Astrocyte of the cerebellum (primary cell): ENCODE results near the gene LPAR6.

Experiments
- DNase-seq: peaks from one replicate; pipeline ENCODE4 v3.0.0-alpha.2; 2011; ENCODE audit warnings: low read depth
- H3K4me3 ChIP-seq: 2 replicates; pipeline ENCODE4 v1.5.1; 2011; ENCODE audit warnings: mild to moderate bottlenecking, low read depth, low read length, moderate library complexity
- CTCF ChIP-seq: IDR thresholded peaks from 2 replicates; pipeline ENCODE4 v1.5.1; 2012; ENCODE audit warnings: low read length, low read depth, moderate library complexity, mild to moderate bottlenecking; ENCODE audit errors: missing control alignments
- in situ Hi-C: cut with HindIII; loops from 2 replicates; pipeline ENCODE4 v1.10.0; 2017; ENCODE audit warnings: low sequenced_read_pairs

Gene LPAR6

GRCh38 chr13:48414501-48414900 is 1.6 kb upstream of the LPAR6 start:
- H3K4me3 ChIP-seq = no peak overlapping the region
- in situ Hi-C loops = no loop called here
- no peak for DNase-seq
- TF ChIP-seq CTCF = no peak

GRCh38 chr13:48411841-48412531 is 927 bp downstream of the LPAR6 start:
- no peak for DNase-seq
- in situ Hi-C loops = no loop called here
- TF ChIP-seq CTCF = no peak
- H3K4me3 ChIP-seq = peak overlapping the region; percentile 43

- in situ Hi-C loops = no loop called here
- TF ChIP-seq CTCF = no peak
These were observed 1.6 kb downstream of the LPAR6 start for GRCh38 chr13:48411147-48411794.

GRCh38 chr13:48410199-48410598 is 2.7 kb downstream of the LPAR6 start:
- no peak for DNase-seq
- H3K4me3 ChIP-seq = peak overlapping the region; percentile 14
- TF ChIP-seq CTCF = no peak
- in situ Hi-C loops = no loop called here

More at GRCh38 chr13:48411147-48411794, 1.6 kb downstream of the LPAR6 start:
- H3K4me3 ChIP-seq = peak overlapping the region; percentile 43
- DNase-seq = no peak

GRCh38 chr13:48405875-48406274 is 7.0 kb downstream of the LPAR6 start:
- in situ Hi-C loops = no loop called here
- no peak overlapping the region for H3K4me3 ChIP-seq
- TF ChIP-seq CTCF = no peak
- no peak for DNase-seq

- TF ChIP-seq CTCF = no peak
- in situ Hi-C loops = no loop called here
- no peak for DNase-seq
- no peak overlapping the region for H3K4me3 ChIP-seq
These were observed 8.0 kb downstream of the LPAR6 start for GRCh38 chr13:48404952-48405351.
